D721Med (cell line): ENCODE data around the gene SMG6.

Experiments
- DNase-seq: peaks from one replicate; pipeline ENCODE4 v3.0.0; 2011; ENCODE audit warnings: low spot score; ENCODE audit not compliant: insufficient read length
- FAIRE-seq: peaks from 2 replicates; lab custom pipeline; 2011; peaks lifted over from hg19 to GRCh38; lab: Jason Lieb, UNC
- CTCF ChIP-seq: IDR thresholded peaks from 2 replicates; pipeline ENCODE4 v1.5.1; 2012; ENCODE audit warnings: mild to moderate bottlenecking, control low read depth; ENCODE audit not compliant: insufficient read depth; ENCODE audit errors: missing control alignments

SMG6 gene

DNA sequence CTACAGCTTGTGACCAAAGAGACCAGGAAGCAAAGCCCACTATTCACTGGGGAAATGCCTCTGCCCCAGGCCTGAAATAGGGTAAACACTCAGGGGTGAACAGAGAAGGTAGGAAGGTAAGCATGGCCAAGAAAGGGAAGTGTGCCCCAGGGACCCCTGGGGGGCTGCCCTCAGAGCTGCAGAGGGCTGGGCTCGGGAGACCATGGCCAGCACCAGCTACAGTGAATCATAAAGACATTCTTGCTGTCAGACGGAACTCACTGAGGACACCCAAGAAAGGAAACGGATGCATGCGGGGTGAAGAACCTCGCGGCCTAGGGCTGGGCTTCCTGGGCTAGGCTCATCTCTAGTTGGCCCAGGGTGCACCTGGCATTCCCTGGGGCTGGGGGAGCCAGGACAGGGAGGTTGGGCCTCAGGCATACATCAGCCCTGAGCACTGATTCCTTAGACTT, 239.0 kb downstream of the SMG6 start:
- FAIRE-seq: no peak

GRCh38 chr17:2064147-2064489, 239.5 kb downstream of the SMG6 start:
- no peak for TF ChIP-seq CTCF
- FAIRE-seq (no peak), DNase-seq (no peak)

More for the DNA sequence above, 239.0 kb downstream of the SMG6 start:
- no peak for TF ChIP-seq CTCF
- no peak for DNase-seq

DNA sequence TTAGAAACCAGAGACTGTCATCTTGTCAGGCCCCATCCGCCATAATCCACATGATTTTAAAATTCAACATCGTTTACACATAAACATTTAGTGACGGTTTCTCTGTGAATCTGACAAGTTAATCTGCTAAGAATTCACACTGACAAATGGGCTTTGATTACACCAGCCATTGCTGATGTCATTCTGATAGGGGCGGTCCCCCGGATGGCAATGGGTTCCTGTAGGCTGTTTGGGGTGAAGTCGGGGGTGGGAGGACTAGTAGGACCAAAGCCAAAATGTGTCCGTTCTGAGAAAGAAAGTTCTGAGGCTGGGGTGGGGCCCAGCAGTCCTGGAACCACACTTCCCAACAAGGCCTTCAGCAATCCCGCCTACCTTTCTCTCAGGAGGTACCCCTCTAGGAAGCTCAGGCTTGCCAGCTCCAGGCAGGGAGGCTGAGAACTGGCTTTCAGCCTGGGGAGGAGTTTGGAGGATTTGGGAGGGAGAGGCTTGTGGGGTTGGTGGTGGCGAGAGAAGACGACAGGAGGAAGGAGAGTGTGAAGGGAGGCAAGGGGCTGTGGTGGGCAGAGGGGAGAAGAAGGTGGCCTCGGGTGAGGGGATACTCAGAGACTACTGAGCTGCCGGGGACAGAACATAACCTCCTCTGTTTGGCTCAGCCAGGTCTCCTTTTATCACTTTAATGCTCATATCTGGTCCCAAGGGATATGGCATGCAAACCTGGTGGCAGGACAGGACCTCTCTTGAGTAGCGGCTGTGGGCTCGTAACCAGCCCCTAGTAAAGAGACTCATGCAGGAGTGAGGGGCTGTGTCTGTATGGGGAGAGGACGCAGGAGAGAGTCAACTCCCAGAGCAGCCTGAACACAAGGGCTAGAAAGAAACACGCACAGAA, 240.1 kb downstream of the SMG6 start:
- DNase-seq: no peak
- no peak for TF ChIP-seq CTCF
- no peak for FAIRE-seq

- FAIRE-seq: no peak
- no peak for DNase-seq
- no peak for TF ChIP-seq CTCF
Measured at GRCh38 chr17:2062571-2063183, 240.9 kb downstream of the SMG6 start.

DNA sequence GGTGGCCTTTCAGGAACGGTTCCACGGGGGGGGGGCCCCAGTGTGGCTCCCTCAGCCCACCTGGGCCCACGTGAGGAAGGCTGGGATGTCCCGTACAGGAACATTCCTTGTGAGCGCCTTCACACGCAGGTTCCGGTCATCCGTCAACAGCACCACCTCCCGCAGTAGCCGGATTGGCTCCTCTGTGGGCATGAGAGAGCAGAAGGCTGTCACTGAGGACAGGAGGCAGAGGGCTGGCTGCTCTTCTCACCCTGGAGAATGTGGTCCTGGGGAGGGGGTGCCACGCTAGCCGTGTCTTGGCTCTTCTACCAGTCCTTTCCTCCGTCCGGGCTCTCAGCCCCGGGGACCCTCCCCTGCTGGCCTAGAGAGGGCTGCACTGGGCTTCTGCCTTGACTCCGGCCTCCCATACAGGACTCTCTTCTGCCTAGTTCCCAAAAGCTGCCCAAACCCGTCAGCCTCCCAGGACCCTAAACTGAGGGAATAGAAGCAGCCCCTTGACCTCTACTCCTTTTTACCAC, 242.1 kb downstream of the SMG6 start:
- no peak for TF ChIP-seq CTCF
- DNase-seq (no peak), FAIRE-seq (no peak)

DNA sequence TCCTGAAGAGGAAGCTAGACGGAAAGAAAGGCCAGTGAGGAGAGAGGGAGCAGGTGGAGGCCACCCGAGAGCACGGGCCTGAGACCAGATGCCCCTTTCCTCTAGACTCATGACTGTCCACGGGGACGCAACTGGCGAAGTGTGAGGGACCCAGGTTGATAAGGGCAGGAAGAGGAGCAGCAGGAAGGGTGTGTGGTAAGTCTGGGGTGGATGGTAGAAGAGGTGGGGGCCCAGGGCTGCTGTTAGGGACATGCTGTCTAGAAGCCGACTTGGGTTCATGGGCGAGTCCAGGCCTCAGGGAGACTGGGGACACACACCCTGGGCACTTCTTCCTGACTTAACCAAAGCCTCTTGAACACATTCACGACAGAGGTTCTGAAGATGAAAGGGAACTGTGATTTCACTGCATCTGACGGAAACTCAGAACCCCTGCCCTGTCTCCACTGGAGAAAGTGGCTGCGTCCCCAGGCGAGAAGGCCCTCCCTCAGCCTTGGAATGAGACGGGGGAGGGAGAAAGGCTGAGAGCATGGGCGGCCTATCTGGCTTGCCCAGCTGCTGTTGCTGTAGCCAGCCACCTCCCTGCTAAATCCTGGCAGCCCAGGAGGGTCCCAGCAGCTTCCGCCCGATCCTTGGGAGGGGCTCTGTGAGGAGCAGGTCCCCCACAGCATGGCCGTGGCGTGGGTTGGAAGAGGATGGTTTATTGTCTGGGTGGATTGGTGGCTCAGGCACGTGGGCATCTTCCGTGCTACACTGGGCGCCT, 242.7 kb downstream of the SMG6 start:
- TF ChIP-seq CTCF: no peak
- FAIRE-seq: no peak
- no peak for DNase-seq
